ENCODE measurements around the gene HIBCH.
"Not testable (repeated sequence)": the region's sequence is repeated elsewhere in the genome, so short reads cannot be mapped to it uniquely, and the experiment has no call there.

HIBCH gene

GRCh38 chr2:190319555-190320498 lies at the start of gene HIBCH:
TSS of gene HIBCH (minus strand) at chr2:190319826. CDS start at chr2:190319750, 76 bp downstream.
- peak; percentile 79 for DNase-seq

- DNase-seq: no peak
Observed at GRCh38 chr2:190367091-190367490, 47.5 kb upstream of the HIBCH start.

- DNase-seq: no peak
Observed at GRCh38 chr2:190366248-190366753, 46.7 kb upstream of the HIBCH start.

GRCh38 chr2:190365499-190366204 lies 46.0 kb upstream of the HIBCH start:
- DNase-seq: no peak

- no peak for DNase-seq
Observed at GRCh38 chr2:190362894-190363293, 43.3 kb upstream of the HIBCH start.

- no peak for DNase-seq
Observed at GRCh38 chr2:190361572-190361971, 41.9 kb upstream of the HIBCH start.

GRCh38 chr2:190360965-190361364 lies 41.3 kb upstream of the HIBCH start:
- no peak for DNase-seq

GRCh38 chr2:190360561-190360960 lies 40.9 kb upstream of the HIBCH start:
- no peak for DNase-seq

GRCh38 chr2:190358655-190359448 lies 39.2 kb upstream of the HIBCH start:
- DNase-seq: not testable (repeated sequence)

- DNase-seq: no peak
Observed at GRCh38 chr2:190357600-190357999, 38.0 kb upstream of the HIBCH start.

GRCh38 chr2:190355968-190356644 lies 36.5 kb upstream of the HIBCH start:
- DNase-seq: no peak

GRCh38 chr2:190354003-190354690 lies 34.5 kb upstream of the HIBCH start:
- DNase-seq: no peak

- no peak for DNase-seq
Observed at GRCh38 chr2:190353537-190353899, 33.9 kb upstream of the HIBCH start.

GRCh38 chr2:190352668-190353536 lies 33.3 kb upstream of the HIBCH start:
- no peak for DNase-seq

GRCh38 chr2:190351955-190352354 lies 32.3 kb upstream of the HIBCH start:
- DNase-seq: no peak

- no peak for DNase-seq
Observed at GRCh38 chr2:190350371-190350770, 30.7 kb upstream of the HIBCH start.

- no peak for DNase-seq
Observed at GRCh38 chr2:190344276-190344827, 24.7 kb upstream of the HIBCH start.

- peak; percentile 27 for DNase-seq
Observed at GRCh38 chr2:190343536-190344275, 24.1 kb upstream of the HIBCH start, which contains the start of gene INPP1. TSS of gene INPP1 (plus strand) at chr2:190343589. CDS start at chr2:190360103, 16,514 bp downstream.

GRCh38 chr2:190343089-190343535 lies 23.5 kb upstream of the HIBCH start:
- no peak for DNase-seq
